OCI-LY1 (cell line): ENCODE measurements around the gene CDH23.

Experiments
- H2AFZ ChIP-seq: fragments of 200-600 bp; sonication (generic), shearing (Covaris generic); 2 replicates; pipeline ENCODE4 v1.6.0; 2014; ENCODE audit warnings: antibody characterized with exemption, mild to moderate bottlenecking, low read length
- H3F3A ChIP-seq: fragments of 200-600 bp; sonication (generic), shearing (Covaris generic); 2 replicates; pipeline ENCODE4 v1.6.0; 2014; ENCODE audit warnings: mild to moderate bottlenecking, antibody characterized with exemption, low read length, moderate library complexity; ENCODE audit not compliant: insufficient read depth
- H3K27ac ChIP-seq: fragments of 200-600 bp; sonication (generic); 2 replicates; pipeline ENCODE4 v1.5.1; 2014; ENCODE audit warnings: low read length, mixed run types, mild to moderate bottlenecking, low read depth; ENCODE audit not compliant: poor library complexity, severe bottlenecking
- H3K27me3 ChIP-seq: fragments of 200-600 bp; sonication (generic); 2 replicates; pipeline ENCODE4 v1.6.0; 2014; ENCODE audit warnings: antibody characterized with exemption, mild to moderate bottlenecking, low read length, moderate library complexity; ENCODE audit not compliant: insufficient read depth
- H3K36me3 ChIP-seq: fragments of 200-600 bp; sonication (generic); 2 replicates; pipeline ENCODE4 v1.6.1; 2014; ENCODE audit warnings: mild to moderate bottlenecking, antibody characterized with exemption, low read length, moderate library complexity, mixed read lengths; ENCODE audit not compliant: insufficient read depth
- H3K4me1 ChIP-seq: fragments of 200-600 bp; sonication (generic); 2 replicates; pipeline ENCODE4 v1.5.1; 2014; ENCODE audit warnings: mild to moderate bottlenecking, low read length, moderate library complexity; ENCODE audit not compliant: insufficient read depth, severe bottlenecking
- H3K4me2 ChIP-seq: fragments of 200-600 bp; sonication (generic), shearing (Covaris generic); 2 replicates; pipeline ENCODE4 v1.6.1; 2014; ENCODE audit warnings: low read length
- H3K4me3 ChIP-seq: fragments of 200-600 bp; sonication (generic); 2 replicates; pipeline ENCODE4 v1.5.1; 2014; ENCODE audit warnings: low read length, low read depth, mild to moderate bottlenecking, mixed read lengths; ENCODE audit not compliant: poor library complexity, severe bottlenecking
- H3K79me2 ChIP-seq: fragments of 200-600 bp; shearing (Covaris generic); 2 replicates; pipeline ENCODE4 v1.6.1; 2016; ENCODE audit warnings: mixed run types, low read length, mixed read lengths; ENCODE audit not compliant: insufficient read depth
- H3K9ac ChIP-seq: fragments of 200-600 bp; sonication (generic), shearing (Covaris generic); 2 replicates; pipeline ENCODE4 v1.6.1; 2014; ENCODE audit warnings: mild to moderate bottlenecking, low read length, mixed read lengths
- H3K9me2 ChIP-seq: fragments of 200-600 bp; sonication (generic), shearing (Covaris generic); 2 replicates; pipeline ENCODE4 v1.6.1; 2014; ENCODE audit warnings: low read depth, mild to moderate bottlenecking, low read length, mixed read lengths
- H3K9me3 ChIP-seq: fragments of 200-600 bp; shearing (Covaris generic); 2 replicates; pipeline ENCODE4 v1.6.1; 2014; ENCODE audit warnings: low read length, mixed read lengths
- H4K20me1 ChIP-seq: fragments of 200-600 bp; sonication (generic), shearing (Covaris generic); 2 replicates; pipeline ENCODE4 v1.6.0; 2016; ENCODE audit warnings: mild to moderate bottlenecking, low read length; ENCODE audit not compliant: insufficient read depth
- CTCF ChIP-seq: fragments of 200-600 bp; sonication (generic), shearing (Covaris generic); IDR thresholded peaks from 2 replicates; pipeline ENCODE4 v1.5.1; 2017; ENCODE audit warnings: mild to moderate bottlenecking, antibody characterized with exemption, low read length, moderate library complexity, mixed read lengths
- EZH2 ChIP-seq: fragments of 200-600 bp; sonication (generic), shearing (Covaris generic); IDR thresholded peaks from 2 replicates; pipeline ENCODE4 v1.8.0; 2017; ENCODE audit warnings: borderline replicate concordance, mixed run types, mild to moderate bottlenecking, antibody characterized with exemption, low read length, moderate library complexity, mixed read lengths

The CDH23 gene

DNA sequence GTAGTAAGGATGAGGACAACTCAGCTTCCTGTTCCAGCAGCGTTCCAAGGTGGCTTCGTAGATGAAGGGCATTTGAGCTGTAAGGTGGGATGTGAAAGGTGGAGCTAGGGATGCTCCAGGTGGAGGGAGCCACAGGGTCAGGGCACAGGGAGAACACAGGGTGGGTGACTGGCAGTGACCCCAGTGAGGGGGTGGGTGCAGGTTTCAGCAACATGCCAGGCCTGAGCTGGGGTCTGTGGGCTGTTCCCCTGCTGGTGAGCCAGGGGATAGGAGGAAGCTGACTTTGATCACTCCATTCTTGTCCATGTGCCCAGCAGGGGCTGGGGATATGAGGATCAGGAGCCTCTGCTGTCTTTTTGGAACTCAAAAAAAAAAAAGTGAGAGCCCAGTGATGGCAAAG lies 33.2 kb downstream of the CDH23 start:
- H2AFZ ChIP-seq, result no peak overlapping the region
- no peaks in the 10 kb centered on the region for H3K36me3 ChIP-seq
- H3K27me3 ChIP-seq, result 0 out of 2 replicates have a peak, but pooled peaks cover 4% of the 10 kb centered on the region
- no peaks in the 10 kb centered on the region for H3K4me1 ChIP-seq
- H4K20me1 ChIP-seq, result no peaks in the 10 kb centered on the region
- H3K9ac ChIP-seq, result no peak overlapping the region
- no peak overlapping the region for H3K27ac ChIP-seq
- no peak for TF ChIP-seq CTCF
- TF ChIP-seq EZH2, result no peak
- no peaks in the 10 kb centered on the region for H3K79me2 ChIP-seq
- H3K9me2 ChIP-seq, result no peaks in the 10 kb centered on the region
- H3K4me2 ChIP-seq, result no peak overlapping the region
- H3K9me3 ChIP-seq, result no peaks in the 10 kb centered on the region
- H3F3A ChIP-seq, result no peaks in the 10 kb centered on the region
- no peak overlapping the region for H3K4me3 ChIP-seq

DNA sequence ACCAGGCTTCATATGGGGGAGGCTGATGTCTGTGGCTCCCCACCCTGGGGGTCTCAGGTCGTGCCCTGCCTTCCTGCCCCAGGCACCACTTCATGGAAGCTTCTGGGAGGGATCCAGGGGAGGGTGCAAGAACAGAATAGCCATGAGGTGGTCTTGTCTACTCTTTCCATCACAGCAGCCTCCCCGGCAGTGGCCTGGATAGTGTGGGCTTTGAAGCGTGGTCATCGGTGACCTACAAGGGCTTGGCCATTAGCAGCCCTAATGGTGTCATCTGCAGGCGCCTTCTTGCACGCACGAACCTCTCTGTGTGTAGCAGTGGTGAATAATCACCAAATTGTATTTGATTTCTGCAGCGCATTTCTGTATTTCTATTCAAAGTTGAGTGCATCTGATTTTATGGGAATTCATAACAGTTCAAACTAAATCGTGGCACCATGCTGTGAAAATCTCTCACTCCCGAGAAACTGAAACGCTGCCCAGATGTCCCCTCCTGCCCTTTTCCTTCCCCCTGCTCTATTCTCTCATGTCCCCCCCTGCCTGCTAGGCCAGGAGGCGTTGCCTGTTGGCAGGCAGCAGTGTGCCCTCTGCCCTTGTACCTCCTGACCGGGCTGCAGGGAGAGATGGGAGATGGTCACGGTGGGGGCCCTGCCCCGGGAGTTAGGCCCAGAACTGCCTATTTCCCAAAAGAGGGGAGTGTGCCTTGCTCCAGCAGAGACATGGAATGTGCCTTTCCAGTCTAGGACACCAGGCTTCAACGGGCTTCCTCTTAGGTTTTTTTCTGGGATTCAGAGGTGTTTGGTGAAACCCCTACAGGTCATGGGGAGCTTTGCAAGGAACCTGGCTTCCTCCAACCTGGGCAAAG lies 34.8 kb downstream of the CDH23 start:
- H3K4me2 ChIP-seq, result no peak overlapping the region
- H3F3A ChIP-seq, result no peaks in the 10 kb centered on the region
- H3K4me3 ChIP-seq, result no peak overlapping the region
- no peaks in the 10 kb centered on the region for H3K36me3 ChIP-seq
- 0 out of 2 replicates have a peak, but pooled peaks cover 4% of the 10 kb centered on the region for H3K27me3 ChIP-seq
- H3K27ac ChIP-seq, result no peak overlapping the region
- no peak overlapping the region for H3K9ac ChIP-seq
- no peak for TF ChIP-seq CTCF
- no peak for TF ChIP-seq EZH2
- no peaks in the 10 kb centered on the region for H3K79me2 ChIP-seq
- no peak overlapping the region for H2AFZ ChIP-seq
- H3K4me1 ChIP-seq, result no peaks in the 10 kb centered on the region
- H3K9me3 ChIP-seq, result no peaks in the 10 kb centered on the region
- no peaks in the 10 kb centered on the region for H4K20me1 ChIP-seq
- H3K9me2 ChIP-seq, result no peaks in the 10 kb centered on the region

GRCh38 chr10:71432101-71432905 lies 35.6 kb downstream of the CDH23 start:
- Histone ChIP-seq H3K9me2 (no peaks in the 10 kb centered on the region), H3K27me3 (0 out of 2 replicates have a peak, but pooled peaks cover 4% of the 10 kb centered on the region), H3K4me1 (no peaks in the 10 kb centered on the region), H3K27ac (no peak overlapping the region), H3K4me3 (no peak overlapping the region), H3K9ac (no peak overlapping the region), H3K9me3 (no peaks in the 10 kb centered on the region), H3F3A (no peaks in the 10 kb centered on the region), H3K4me2 (no peak overlapping the region), H3K36me3 (no peaks in the 10 kb centered on the region), H2AFZ (no peak overlapping the region), H3K79me2 (no peaks in the 10 kb centered on the region), H4K20me1 (no peaks in the 10 kb centered on the region)
- TF ChIP-seq CTCF (no peak), EZH2 (no peak)
